SK-N-MC (cell line): Measurements from ENCODE around the gene CFD.

Experiments used
- EZH2 ChIP-seq: fragments of 200-600 bp; sonication (generic); IDR thresholded peaks from one replicate; pipeline ENCODE4 v1.6.1; 2017; ENCODE audit warnings: antibody characterized with exemption
- FOXP2 ChIP-seq: optimal IDR thresholded peaks from 2 replicates; pipeline ENCODE3; 2011; ENCODE audit warnings: mild to moderate bottlenecking, moderate library complexity; ENCODE audit not compliant: insufficient read depth; ENCODE audit errors: extremely low read length, control extremely low read depth
- POLR2AphosphoS5 ChIP-seq: IDR thresholded peaks from 2 replicates; pipeline ENCODE4 v1.6.1; 2012; ENCODE audit warnings: mild to moderate bottlenecking, low read depth, low read length, borderline replicate concordance

DNA sequence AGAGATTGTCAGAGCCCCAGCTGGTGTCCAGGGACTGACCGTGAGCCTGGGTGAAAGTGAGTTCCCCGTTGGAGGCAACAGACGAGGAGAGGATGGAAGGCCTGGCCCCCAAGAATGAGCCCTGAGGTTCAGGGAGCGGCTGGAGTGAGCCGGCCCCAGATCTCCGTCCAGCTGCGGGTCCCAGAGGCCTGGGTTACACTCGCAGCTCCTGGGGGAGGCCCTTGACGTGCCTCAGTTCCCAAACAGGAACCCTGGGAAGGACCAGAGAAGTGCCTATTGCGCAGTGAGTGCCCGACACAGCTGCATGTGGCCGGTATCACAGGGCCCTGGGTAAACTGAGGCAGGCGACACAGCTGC is 8.5 kb upstream of the CFD start:
- no peak for TF ChIP-seq POLR2AphosphoS5
- no peak for TF ChIP-seq EZH2
- TF ChIP-seq FOXP2 = no peak
